ENCODE data around the gene BTBD17.

GRCh38 chr17:74389937-74390679 lies 28.4 kb upstream of the BTBD17 start:
- TF ChIP-seq CTCF (IDR thresholded peaks at IDR 0.05; ENCODE audit: poor library complexity) (no peak), EZH2phosphoT487 (IDR thresholded peaks at IDR 0.05; ENCODE audit: low read depth, severe bottlenecking, unreplicated experiment) (no peak), EZH2 (IDR thresholded peaks at IDR 0.05; ENCODE audit: borderline replicate concordance) (no peak)
